ENCODE measurements around the gene KCNN4. TPM values are rescaled to one million over a fixed set of nuclear protein-coding genes. Genes with fewer than 3 reads are reported as not detected.
"Not testable (repeated sequence)": the region's sequence is repeated elsewhere in the genome, so short reads cannot be mapped to it uniquely, and the experiment has no call there.

The KCNN4 gene
- 6.5 and 7.2 TPM in 2 replicates for total RNA-seq

DNA sequence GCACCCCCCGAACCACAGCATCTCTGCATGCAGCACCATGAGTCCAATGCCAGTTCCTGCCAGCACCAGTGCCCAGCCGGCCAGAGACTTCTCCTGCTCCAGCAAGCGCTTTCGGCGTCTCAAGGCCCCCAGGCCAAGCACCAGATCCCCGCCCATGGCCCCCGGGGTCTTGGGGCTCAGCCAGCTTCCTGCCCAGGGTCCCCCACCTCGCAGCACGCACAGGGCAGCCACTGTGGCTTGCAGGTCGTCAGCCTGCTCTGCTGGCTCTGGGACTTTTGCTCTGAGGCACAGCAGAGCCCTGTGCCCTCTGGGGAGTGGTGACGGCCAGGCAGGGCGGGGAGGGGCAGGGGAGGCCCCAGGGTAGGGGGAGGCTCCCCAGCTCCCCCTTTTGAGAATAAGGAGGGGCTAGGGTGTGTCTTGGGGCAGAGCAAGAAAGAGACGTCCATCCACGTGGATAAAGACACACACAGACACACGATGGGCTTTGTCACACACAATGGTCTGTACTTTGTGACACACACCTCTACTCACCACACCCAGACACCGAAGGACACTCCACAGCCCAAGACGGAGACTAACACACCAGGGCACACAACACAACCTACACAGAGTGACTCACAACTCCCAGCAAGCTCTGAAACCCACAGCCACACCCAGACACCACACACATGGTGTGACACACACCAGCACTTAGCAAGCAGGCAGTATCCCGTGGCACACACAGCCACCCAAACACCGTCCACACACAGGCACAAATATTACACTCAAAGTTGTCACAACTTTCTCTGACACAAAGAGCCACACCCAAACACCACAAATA lies at the start of gene KCNN4:
Gene KCNN4, minus strand, starts transcription at position 268 of the 820 bp plus-strand sequence. Its CDS starts 112 bp downstream, at position 156.
- no peaks in the 10 kb centered on the region for H3K9me3 ChIP-seq (ENCODE audit: low read depth, low read length)
- H3K79me2 ChIP-seq (ENCODE audit: insufficient read depth, low read length): peaks cover 33% of the 10 kb centered on the region
- peaks cover 43% of the 10 kb centered on the region for H3K4me1 ChIP-seq (ENCODE audit: insufficient read depth, low read length)
- H3K27me3 ChIP-seq (ENCODE audit: insufficient read depth, low read length): no peaks in the 10 kb centered on the region
- peak within 1 kb of the TSS; percentile 72 for H3K4me2 ChIP-seq (ENCODE audit: insufficient read depth, low read length)
- peak within 1 kb of the TSS; percentile 10 for H3K27ac ChIP-seq (ENCODE audit: low read depth, low read length)
- DNase-seq (ENCODE audit: insufficient read length, low spot score, missing footprints): peak; percentile 93
- H3K4me3 ChIP-seq (ENCODE audit: insufficient read depth, low read length): peak within 1 kb of the TSS; percentile 71
- H2AFZ ChIP-seq (ENCODE audit: low read length): peak within 1 kb of the TSS; percentile 58
- no peaks in the 10 kb centered on the region for H3K36me3 ChIP-seq (ENCODE audit: insufficient read depth, low read length)
- no peaks in the 10 kb centered on the region for H4K20me1 ChIP-seq (ENCODE audit: insufficient read depth, low read length)
- no peak for TF ChIP-seq CTCF (IDR thresholded peaks at IDR 0.05; ENCODE audit: extremely low read depth, low read depth, low read length)

GRCh38 chr19:43826787-43827754 lies 46.3 kb upstream of the KCNN4 start, which contains the start of gene ZNF283:
Gene ZNF283, plus strand, starts transcription at chr19:43827321. Its CDS starts 6,184 bp downstream, at chr19:43833505.
- H3K27ac ChIP-seq (ENCODE audit: low read depth, low read length): peak within 1 kb of the TSS; percentile 59

DNA sequence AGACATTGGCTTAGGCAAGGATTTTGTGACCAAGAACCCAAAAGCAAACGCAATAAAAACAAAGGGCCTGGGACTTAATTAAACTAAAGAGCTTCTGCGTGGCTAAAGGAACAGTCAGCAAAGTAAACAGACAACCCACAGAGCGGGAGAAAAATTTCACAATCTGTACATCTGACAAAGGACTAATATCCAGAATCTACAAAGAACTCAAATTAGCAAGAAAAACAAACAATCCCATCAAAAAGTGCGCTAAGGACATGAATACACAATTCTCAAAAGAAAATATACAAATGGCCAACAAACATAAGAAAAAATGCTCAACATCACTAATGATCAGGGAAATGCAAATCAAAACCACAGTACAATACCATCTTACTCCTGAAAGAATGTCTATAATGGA lies 43.8 kb upstream of the KCNN4 start:
- not testable (repeated sequence) for H3K9me3 ChIP-seq (ENCODE audit: low read depth, low read length); H4K20me1 ChIP-seq (ENCODE audit: insufficient read depth, low read length); H3K4me3 ChIP-seq (ENCODE audit: insufficient read depth, low read length); DNase-seq (ENCODE audit: insufficient read length, low spot score, missing footprints); H2AFZ ChIP-seq (ENCODE audit: low read length); H3K4me2 ChIP-seq (ENCODE audit: insufficient read depth, low read length); H3K27ac ChIP-seq (ENCODE audit: low read depth, low read length)
- H3K27me3 ChIP-seq (ENCODE audit: insufficient read depth, low read length): peaks cover 15% of the 10 kb centered on the region
- peaks cover 13% of the 10 kb centered on the region for H3K36me3 ChIP-seq (ENCODE audit: insufficient read depth, low read length)
- H3K79me2 ChIP-seq (ENCODE audit: insufficient read depth, low read length): peaks cover 12% of the 10 kb centered on the region
- H3K4me1 ChIP-seq (ENCODE audit: insufficient read depth, low read length): peaks cover 15% of the 10 kb centered on the region

More at GRCh38 chr19:43826787-43827754, 46.3 kb upstream of the KCNN4 start, which contains the start of gene ZNF283:
- peaks cover under 1% of the 10 kb centered on the region for H3K27me3 ChIP-seq (ENCODE audit: insufficient read depth, low read length)
- H2AFZ ChIP-seq (ENCODE audit: low read length): peak within 1 kb of the TSS; percentile 93
- TF ChIP-seq CTCF (IDR thresholded peaks at IDR 0.05; ENCODE audit: extremely low read depth, low read depth, low read length): no peak
- H3K9me3 ChIP-seq (ENCODE audit: low read depth, low read length): no peaks in the 10 kb centered on the region
- peaks cover 10% of the 10 kb centered on the region for H3K4me1 ChIP-seq (ENCODE audit: insufficient read depth, low read length)
- H3K36me3 ChIP-seq (ENCODE audit: insufficient read depth, low read length): peaks cover 34% of the 10 kb centered on the region
- peak within 1 kb of the TSS; percentile 87 for H3K4me3 ChIP-seq (ENCODE audit: insufficient read depth, low read length)
- no peaks in the 10 kb centered on the region for H4K20me1 ChIP-seq (ENCODE audit: insufficient read depth, low read length)
- H3K4me2 ChIP-seq (ENCODE audit: insufficient read depth, low read length): peak within 1 kb of the TSS; percentile 98
- DNase-seq (ENCODE audit: insufficient read length, low spot score, missing footprints): peak; percentile 94
- peaks cover 12% of the 10 kb centered on the region for H3K79me2 ChIP-seq (ENCODE audit: insufficient read depth, low read length)

DNA sequence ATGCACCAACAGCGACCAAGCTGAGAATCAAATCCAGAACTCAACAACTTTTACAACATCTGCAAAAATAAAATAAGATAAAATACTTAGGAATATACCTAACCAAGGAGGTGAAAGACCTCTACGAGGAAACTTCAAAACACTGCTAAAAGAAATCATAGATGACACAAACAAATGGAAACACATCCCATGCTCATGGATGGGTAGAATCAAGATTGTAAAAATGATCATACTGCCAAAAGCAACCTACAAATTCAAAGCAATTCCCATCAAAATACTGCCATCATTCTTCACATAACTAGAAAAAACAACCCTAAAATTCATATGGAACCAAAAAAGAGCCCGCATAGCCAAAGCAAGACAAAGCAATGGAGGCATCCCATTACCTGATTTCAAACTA lies 43.1 kb upstream of the KCNN4 start:
- not testable (repeated sequence) for H3K4me3 ChIP-seq (ENCODE audit: insufficient read depth, low read length); H3K36me3 ChIP-seq (ENCODE audit: insufficient read depth, low read length); H3K4me2 ChIP-seq (ENCODE audit: insufficient read depth, low read length); DNase-seq (ENCODE audit: insufficient read length, low spot score, missing footprints); H2AFZ ChIP-seq (ENCODE audit: low read length); H3K27ac ChIP-seq (ENCODE audit: low read depth, low read length); H3K9me3 ChIP-seq (ENCODE audit: low read depth, low read length); H4K20me1 ChIP-seq (ENCODE audit: insufficient read depth, low read length)
- Histone ChIP-seq H3K27me3 (ENCODE audit: insufficient read depth, low read length) (peaks cover 15% of the 10 kb centered on the region), H3K79me2 (ENCODE audit: insufficient read depth, low read length) (peaks cover 11% of the 10 kb centered on the region), H3K4me1 (ENCODE audit: insufficient read depth, low read length) (peaks cover 15% of the 10 kb centered on the region)

Measured in osteoblast (primary cell).